Thyroid gland (tissue), 4 donors: Measurements from ENCODE around the gene SLCO2B1.

Source experiments
- POLR2A ChIP-seq, 2 donors: fragments of 450-650 bp; IDR thresholded peaks; one replicate each; pipeline ENCODE4 v1.6.1; 2017; ENCODE audit warnings: antibody characterized with exemption in 2 of 2, mild to moderate bottlenecking in 2 of 2, moderate library complexity in 1 of 2
- TF ChIP-seq, protein P1 (sequence below), 6 experiments: fragments of 200-600 bp in 3 of 6; fragments of 450-650 bp in 3 of 6; sonication (generic) in 3 of 6; IDR thresholded peaks; one replicate each; pipeline ENCODE4 v1.5.1; 2016 to 2019; ENCODE audit warnings: antibody characterized with exemption in 6 of 6, mild to moderate bottlenecking in 2 of 6, inconsistent platforms in 1 of 6, moderate library complexity in 1 of 6

DNA sequence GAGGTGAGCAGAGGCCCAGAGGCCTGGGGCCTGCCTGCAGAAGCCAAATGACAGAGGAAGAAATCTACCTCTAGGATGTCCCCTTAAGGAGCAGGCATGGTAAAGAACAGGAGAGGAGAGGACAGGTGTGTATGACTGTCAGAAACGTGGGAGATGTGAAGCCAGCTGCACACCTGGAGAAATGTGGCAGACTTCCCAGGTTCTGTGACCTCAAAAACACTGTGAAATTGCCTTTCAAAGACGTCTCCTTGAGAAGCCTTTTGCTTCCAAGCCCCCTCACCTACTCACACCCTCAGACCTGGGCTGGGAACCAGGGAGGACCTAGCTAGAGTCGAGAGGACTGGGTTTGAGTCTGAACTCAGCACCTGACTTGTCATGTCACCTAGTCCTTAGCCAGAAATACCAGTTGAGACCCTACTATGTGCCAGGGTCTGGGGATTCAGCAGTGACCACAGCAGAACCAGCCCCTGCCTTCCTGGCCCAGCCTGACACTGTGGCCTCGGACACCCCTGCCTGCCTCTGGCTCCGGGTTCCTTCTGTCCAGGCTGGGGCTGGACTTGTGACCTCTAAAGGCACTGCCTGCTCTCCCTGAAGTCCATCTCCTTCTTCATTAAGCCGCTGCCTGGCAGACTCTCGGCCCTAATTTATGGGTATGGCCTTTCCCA, 95.2 kb downstream of the SLCO2B1 start:
- TF ChIP-seq POLR2A (IDR thresholded peaks at IDR 0.05), result no peak
- TF ChIP-seq, protein P1, sequence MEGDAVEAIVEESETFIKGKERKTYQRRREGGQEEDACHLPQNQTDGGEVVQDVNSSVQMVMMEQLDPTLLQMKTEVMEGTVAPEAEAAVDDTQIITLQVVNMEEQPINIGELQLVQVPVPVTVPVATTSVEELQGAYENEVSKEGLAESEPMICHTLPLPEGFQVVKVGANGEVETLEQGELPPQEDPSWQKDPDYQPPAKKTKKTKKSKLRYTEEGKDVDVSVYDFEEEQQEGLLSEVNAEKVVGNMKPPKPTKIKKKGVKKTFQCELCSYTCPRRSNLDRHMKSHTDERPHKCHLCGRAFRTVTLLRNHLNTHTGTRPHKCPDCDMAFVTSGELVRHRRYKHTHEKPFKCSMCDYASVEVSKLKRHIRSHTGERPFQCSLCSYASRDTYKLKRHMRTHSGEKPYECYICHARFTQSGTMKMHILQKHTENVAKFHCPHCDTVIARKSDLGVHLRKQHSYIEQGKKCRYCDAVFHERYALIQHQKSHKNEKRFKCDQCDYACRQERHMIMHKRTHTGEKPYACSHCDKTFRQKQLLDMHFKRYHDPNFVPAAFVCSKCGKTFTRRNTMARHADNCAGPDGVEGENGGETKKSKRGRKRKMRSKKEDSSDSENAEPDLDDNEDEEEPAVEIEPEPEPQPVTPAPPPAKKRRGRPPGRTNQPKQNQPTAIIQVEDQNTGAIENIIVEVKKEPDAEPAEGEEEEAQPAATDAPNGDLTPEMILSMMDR (IDR thresholded peaks at IDR 0.05), result no peak
